C4-2B (cell line): ENCODE measurements around the gene RAB22A.
"Not testable (repeated sequence)": the region's sequence is repeated elsewhere in the genome, so short reads cannot be mapped to it uniquely, and the experiment has no call there.

Experiments used
- H3K27ac ChIP-seq: fragments of 450-650 bp; 2 replicates; pipeline ENCODE4 v1.5.1; 2017
- CTCF ChIP-seq: fragments of 450-650 bp; conservative IDR thresholded peaks from 2 replicates; pipeline ENCODE4 v1.5.1; 2017; ENCODE audit warnings: mild to moderate bottlenecking
- ZFX ChIP-seq: fragments of 450-650 bp; IDR thresholded peaks from 2 replicates; pipeline ENCODE4 v1.6.1; 2017

RAB22A gene

GRCh38 chr20:58362970-58363369 lies 53.5 kb downstream of the RAB22A start:
- H3K27ac ChIP-seq, result no peak overlapping the region
- no peak for TF ChIP-seq ZFX
- no peak for TF ChIP-seq CTCF

- TF ChIP-seq ZFX, result no peak
- no peak for TF ChIP-seq CTCF
- no peak overlapping the region for H3K27ac ChIP-seq
Measured at GRCh38 chr20:58366866-58367265, 57.4 kb downstream of the RAB22A start.

- H3K27ac ChIP-seq, result no peak overlapping the region
- no peak for TF ChIP-seq ZFX
- 0 out of 2 replicates have a peak, but pooled peaks have one; percentile 7 for TF ChIP-seq CTCF
Measured at GRCh38 chr20:58372806-58373205, 63.3 kb downstream of the RAB22A start.

GRCh38 chr20:58373296-58373695 lies 63.8 kb downstream of the RAB22A start:
- not testable (repeated sequence) for H3K27ac ChIP-seq

GRCh38 chr20:58374027-58374850 lies 64.7 kb downstream of the RAB22A start:
- H3K27ac ChIP-seq, result no peak overlapping the region
- no peak for TF ChIP-seq ZFX

- no peak overlapping the region for H3K27ac ChIP-seq
- TF ChIP-seq CTCF (no peak), ZFX (no peak)
Measured at GRCh38 chr20:58374906-58375758, 65.6 kb downstream of the RAB22A start.

GRCh38 chr20:58375759-58376352 lies 66.3 kb downstream of the RAB22A start:
- TF ChIP-seq ZFX, result no peak
- no peak for TF ChIP-seq CTCF
- no peak overlapping the region for H3K27ac ChIP-seq

GRCh38 chr20:58377017-58377416 lies 67.5 kb downstream of the RAB22A start:
- H3K27ac ChIP-seq, result no peak overlapping the region
- TF ChIP-seq CTCF (no peak), ZFX (no peak)
